Keratinocyte (primary cell): ENCODE data around the gene RPL34. TPM values are rescaled to one million over a fixed set of nuclear protein-coding genes. Genes with fewer than 3 reads are reported as not detected.

Source experiments
- DNase-seq: peaks from one replicate; pipeline ENCODE4 v3.0.0-alpha.2; 2011; ENCODE audit warnings: low read depth, missing footprints, low spot score
- FAIRE-seq: peaks from 2 replicates; lab custom pipeline; 2011; peaks lifted over from hg19 to GRCh38; lab: Jason Lieb, UNC
- H2AFZ ChIP-seq: 2 replicates; pipeline ENCODE4 v1.6.0; 2012; ENCODE audit warnings: low read length, control low read depth, inconsistent platforms; ENCODE audit not compliant: control insufficient read depth
- H3K27ac ChIP-seq: 2 replicates; pipeline ENCODE4 v1.5.1; 2011; ENCODE audit warnings: low read length; ENCODE audit not compliant: control insufficient read depth, insufficient read depth
- H3K27me3 ChIP-seq: 3 replicates; pipeline ENCODE4 v1.6.0; 2011; ENCODE audit warnings: low read length; ENCODE audit not compliant: control insufficient read depth, insufficient read depth; ENCODE audit errors: extremely low read depth
- H3K36me3 ChIP-seq, 2 experiments: 2 replicates in 1 of 2; 3 replicates in 1 of 2; pipeline ENCODE4 v1.5.1; 2011; ENCODE audit warnings: low read length in 2 of 2, mild to moderate bottlenecking in 1 of 2; ENCODE audit not compliant: control insufficient read depth in 2 of 2, insufficient read depth in 2 of 2; ENCODE audit errors: extremely low read depth in 1 of 2
- H3K4me1 ChIP-seq: 3 replicates; pipeline ENCODE4 v1.5.1; 2011; ENCODE audit warnings: low read length; ENCODE audit not compliant: control insufficient read depth, insufficient read depth; ENCODE audit errors: extremely low read depth
- H3K4me2 ChIP-seq: 3 replicates; pipeline ENCODE4 v1.6.0; 2011; ENCODE audit warnings: low read depth, low read length; ENCODE audit not compliant: control insufficient read depth, insufficient read depth; ENCODE audit errors: extremely low read depth
- H3K4me3 ChIP-seq, 3 experiments: fragments of 200-600 bp in 1 of 3; sonication (generic) in 1 of 3; 2 replicates in 2 of 3; 3 replicates in 1 of 3; pipeline ENCODE4 v1.5.1; 2011 to 2016; ENCODE audit warnings: low read length in 3 of 3, mild to moderate bottlenecking in 3 of 3, control low read depth in 2 of 3, inconsistent platforms in 1 of 3, low read depth in 1 of 3, mixed read lengths in 1 of 3, mixed run types in 1 of 3, moderate library complexity in 1 of 3; ENCODE audit not compliant: control insufficient read depth in 2 of 3, insufficient read depth in 2 of 3; ENCODE audit errors: extremely low read depth in 1 of 3
- H3K79me2 ChIP-seq: 2 replicates; pipeline ENCODE4 v1.6.0; 2012; ENCODE audit warnings: low read length; ENCODE audit not compliant: control insufficient read depth, insufficient read depth
- H3K9ac ChIP-seq: 3 replicates; pipeline ENCODE4 v1.6.0; 2011; ENCODE audit warnings: low read length; ENCODE audit not compliant: control insufficient read depth, insufficient read depth; ENCODE audit errors: extremely low read depth
- H3K9me1 ChIP-seq: 3 replicates; pipeline ENCODE4 v1.6.0; 2011; ENCODE audit warnings: low read length; ENCODE audit not compliant: control insufficient read depth, insufficient read depth; ENCODE audit errors: extremely low read depth
- H3K9me3 ChIP-seq: 2 replicates; pipeline ENCODE4 v1.5.1; 2012; ENCODE audit warnings: low read depth, low read length; ENCODE audit not compliant: control insufficient read depth
- H4K20me1 ChIP-seq: 3 replicates; pipeline ENCODE4 v1.6.0; 2011; ENCODE audit warnings: low read length; ENCODE audit not compliant: control insufficient read depth, insufficient read depth; ENCODE audit errors: extremely low read depth
- EZH2 ChIP-seq: IDR thresholded peaks from one replicate; pipeline ENCODE4 v1.6.1; 2012; ENCODE audit warnings: inconsistent platforms, mild to moderate bottlenecking, low read length, moderate library complexity
- dilution Hi-C: fragments of 300-500 bp; cut with MboI; formaldehyde crosslinking; loops from one replicate; pipeline ENCODE4 v1.7.0; 2020; ENCODE audit warnings: low sequenced_read_pairs; ENCODE audit not compliant: extremely low pct_ligation_motif_present
- polyA plus RNA-seq, 5 experiments: library from polyadenylated mRNA; depleted of rRNA in 3 of 5; stranded (reverse) in 3 of 5; stranded (forward) in 1 of 5; unstranded in 1 of 5; fragments of >200 nt; gene quantifications; 1 replicate in 1 of 5; 2 replicates in 3 of 5; 3 replicates in 1 of 5; pipeline versions ENCODE4 v1.2.1 to v1.2.3, GENCODE V29; 2011 to 2012; ENCODE audit warnings: missing spikeins in 2 of 5, low read depth in 1 of 5, low replicate concordance in 1 of 5
- small RNA-seq, 3 experiments: library from RNA; depleted of rRNA; stranded (forward); fragments of <200 nt; gene quantifications; one replicate each; pipeline ENCODE3, GENCODE V24; 2012; ENCODE audit warnings: low read depth in 3 of 3, low replicate concordance in 1 of 3; ENCODE audit not compliant: insufficient read length in 3 of 3
- TF ChIP-seq, protein P1 (sequence below), 3 experiments: IDR thresholded peaks in 1 of 3; conservative IDR thresholded peaks in 1 of 3; optimal IDR thresholded peaks in 1 of 3; 2 replicates in 2 of 3; 3 replicates in 1 of 3; pipeline versions ENCODE3 to v1.5.1; 2011; ENCODE audit warnings: low read length in 3 of 3, mild to moderate bottlenecking in 3 of 3, moderate library complexity in 2 of 3, control low read depth in 1 of 3, inconsistent platforms in 1 of 3; ENCODE audit not compliant: insufficient read depth in 2 of 3; ENCODE audit errors: extremely low read depth in 1 of 3

The RPL34 gene
- polyA plus RNA-seq, 1 donor (not counting 4 experiments of a cell fraction or from before 2014, with no cell fraction given) = 3,164 TPM

- Histone ChIP-seq H3K36me3 (peaks cover 0 to 4% of the 10 kb centered on the region in 2 experiments), H3K27ac (no peak overlapping the region), H4K20me1 (no peaks in the 10 kb centered on the region), H3K4me1 (no peaks in the 10 kb centered on the region), H3K27me3 (no peaks in the 10 kb centered on the region), H3K4me2 (no peak overlapping the region), H3K4me3 (no peak overlapping the region), H3K9me1 (no peaks in the 10 kb centered on the region), H3K9ac (no peak overlapping the region), H3K79me2 (no peaks in the 10 kb centered on the region), H2AFZ (no peak overlapping the region), H3K9me3 (no peaks in the 10 kb centered on the region)
- dilution Hi-C loops = no loop called here
- no peak for FAIRE-seq
- no peak for TF ChIP-seq EZH2
- TF ChIP-seq, protein P1, sequence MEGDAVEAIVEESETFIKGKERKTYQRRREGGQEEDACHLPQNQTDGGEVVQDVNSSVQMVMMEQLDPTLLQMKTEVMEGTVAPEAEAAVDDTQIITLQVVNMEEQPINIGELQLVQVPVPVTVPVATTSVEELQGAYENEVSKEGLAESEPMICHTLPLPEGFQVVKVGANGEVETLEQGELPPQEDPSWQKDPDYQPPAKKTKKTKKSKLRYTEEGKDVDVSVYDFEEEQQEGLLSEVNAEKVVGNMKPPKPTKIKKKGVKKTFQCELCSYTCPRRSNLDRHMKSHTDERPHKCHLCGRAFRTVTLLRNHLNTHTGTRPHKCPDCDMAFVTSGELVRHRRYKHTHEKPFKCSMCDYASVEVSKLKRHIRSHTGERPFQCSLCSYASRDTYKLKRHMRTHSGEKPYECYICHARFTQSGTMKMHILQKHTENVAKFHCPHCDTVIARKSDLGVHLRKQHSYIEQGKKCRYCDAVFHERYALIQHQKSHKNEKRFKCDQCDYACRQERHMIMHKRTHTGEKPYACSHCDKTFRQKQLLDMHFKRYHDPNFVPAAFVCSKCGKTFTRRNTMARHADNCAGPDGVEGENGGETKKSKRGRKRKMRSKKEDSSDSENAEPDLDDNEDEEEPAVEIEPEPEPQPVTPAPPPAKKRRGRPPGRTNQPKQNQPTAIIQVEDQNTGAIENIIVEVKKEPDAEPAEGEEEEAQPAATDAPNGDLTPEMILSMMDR (optimal IDR thresholded peaks at IDR 0.05 in 1 of 3, IDR thresholded peaks at IDR 0.05 in 1 of 3, conservative IDR thresholded peaks at IDR 0.05 in 1 of 3; ENCODE audit: extremely low read depth in 1 of 3, insufficient read depth in 2 of 3, low read length in 3 of 3) = no peak
- no peak for DNase-seq
These were observed 54.1 kb downstream of the RPL34 start for GRCh38 chr4:108674356-108674977.

Small RNA genes lying within 50 kb of the gene (small RNA-seq; reads per million reads assigned to genes)
- gene RNU6-431P = 0 to 0.33 (median 0) reads per million in 3 experiments

Other genes starting within 250 kb of the RPL34 start
- gene OSTC, start 30.0 kb downstream of the RPL34 start, polyA plus RNA-seq = 92.9 to 147 TPM (median 109 TPM) in 3 replicates
- not detected in 3 replicates for gene ETNPPL, start 142.5 kb downstream of the RPL34 start, polyA plus RNA-seq